Smooth muscle cell (in vitro differentiated cells): ENCODE results near the gene CARD19. TPM values are rescaled to one million over a fixed set of nuclear protein-coding genes. Genes with fewer than 3 reads are reported as not detected.
A peak's percentile ranks its signal among the peaks of the same experiment; 100 is the strongest.

Experiments
- DNase-seq: peaks from one replicate; lab custom pipeline; 2025; ENCODE audit not compliant: unreplicated experiment; lab: John Stamatoyannopoulos, UW
- H2AFZ ChIP-seq: fragments of 200-600 bp; sonication (generic); 2 replicates; pipeline ENCODE4 v1.6.0; 2016; ENCODE audit warnings: antibody characterized with exemption, low read depth, mild to moderate bottlenecking
- H3F3A ChIP-seq: fragments of 200-600 bp; sonication (generic); 2 replicates; pipeline ENCODE4 v1.6.0; 2017; ENCODE audit warnings: antibody characterized with exemption, low read depth
- H3K27ac ChIP-seq: fragments of 200-600 bp; sonication (generic); 2 replicates; pipeline ENCODE4 v1.5.1; 2016; ENCODE audit warnings: low read depth, mild to moderate bottlenecking
- H3K27me3 ChIP-seq: fragments of 200-600 bp; sonication (generic); 2 replicates; pipeline ENCODE4 v1.6.1; 2016; ENCODE audit warnings: low read depth, mild to moderate bottlenecking
- H3K36me3 ChIP-seq: fragments of 200-600 bp; sonication (generic); 2 replicates; pipeline ENCODE4 v1.5.1; 2016; ENCODE audit warnings: low read depth
- H3K4me1 ChIP-seq: fragments of 200-600 bp; sonication (generic); 2 replicates; pipeline ENCODE4 v1.5.1; 2016; ENCODE audit warnings: low read depth
- H3K4me2 ChIP-seq: fragments of 200-600 bp; sonication (generic); 2 replicates; pipeline ENCODE4 v1.6.0; 2016; ENCODE audit warnings: mild to moderate bottlenecking
- H3K4me3 ChIP-seq: fragments of 200-600 bp; sonication (generic); 2 replicates; pipeline ENCODE4 v1.5.1; 2016; ENCODE audit warnings: mild to moderate bottlenecking
- H3K79me2 ChIP-seq: fragments of 200-600 bp; sonication (generic); 2 replicates; pipeline ENCODE4 v1.6.0; 2016; ENCODE audit warnings: low read depth, mild to moderate bottlenecking
- H3K9ac ChIP-seq: fragments of 200-600 bp; sonication (generic); 2 replicates; pipeline ENCODE4 v1.6.0; 2016; ENCODE audit warnings: low read depth
- H3K9me3 ChIP-seq: fragments of 200-600 bp; sonication (generic); replicated peaks from 2 replicates; pipeline ENCODE4 v1.5.1; 2016; ENCODE audit warnings: low read depth
- H4K20me1 ChIP-seq: fragments of 200-600 bp; sonication (generic); 2 replicates; pipeline ENCODE4 v1.6.0; 2016; ENCODE audit warnings: low read depth
- CTCF ChIP-seq: fragments of 200-600 bp; sonication (generic); IDR thresholded peaks from 2 replicates; pipeline ENCODE4 v1.5.1; 2017; ENCODE audit warnings: borderline replicate concordance, mild to moderate bottlenecking, antibody characterized with exemption; ENCODE audit not compliant: insufficient read depth, poor library complexity, severe bottlenecking
- whole genome bisulfite sequencing: methylation state at CpG from one replicate; pipeline ENCODE4 v1.1.7; 2016; ENCODE audit warnings: low lambda C conversion rate; 5-methylcytosine and 5-hydroxymethylcytosine counted together
- polyA plus RNA-seq: library from polyadenylated mRNA; unstranded; fragments of >200 nt; fragmentation: Nextera tagmentation; extraction: Ambion mirVana; gene quantifications from 2 replicates; pipeline ENCODE4 v1.2.1, GENCODE V29; 2016
- total RNA-seq: library from RNA; depleted of rRNA; stranded (reverse); fragments of >200 nt; gene quantifications from 2 replicates; pipeline ENCODE4 v1.2.3, GENCODE V29; 2014

The CARD19 gene
- total and polyA plus RNA-seq, 2 experiments from 2014 or later, result 86.0 to 88.1 TPM

- Histone ChIP-seq H3K36me3 (no peaks in the 10 kb centered on the region), H2AFZ (no peak overlapping the region), H3F3A (peaks cover 13% of the 10 kb centered on the region), H3K79me2 (peaks cover 14% of the 10 kb centered on the region), H3K4me1 (peaks cover 4% of the 10 kb centered on the region), H3K9me3 (no peaks in the 10 kb centered on the region), H3K4me3 (no peak overlapping the region), H3K27ac (peak overlapping the region; percentile 15), H3K27me3 (no peaks in the 10 kb centered on the region), H3K9ac (no peak overlapping the region), H3K4me2 (no peak overlapping the region), H4K20me1 (peaks cover 6% of the 10 kb centered on the region)
- no peak for TF ChIP-seq CTCF
- no peak for DNase-seq
- WGBS, result 80% methylated on average over 11 of the region's 11 CpGs
Observed at GRCh38 chr9:93093127-93093876, 2.7 kb upstream of the CARD19 start.

GRCh38 chr9:93093877-93094657 is 1.9 kb upstream of the CARD19 start:
- Histone ChIP-seq H3K79me2 (peaks cover 16% of the 10 kb centered on the region), H3K27ac (peak overlapping the region; percentile 79), H4K20me1 (peaks cover 11% of the 10 kb centered on the region), H3F3A (peaks cover 15% of the 10 kb centered on the region), H3K27me3 (no peaks in the 10 kb centered on the region), H3K4me3 (no peak overlapping the region), H3K4me2 (no peak overlapping the region), H2AFZ (no peak overlapping the region), H3K4me1 (peaks cover 4% of the 10 kb centered on the region), H3K9me3 (no peaks in the 10 kb centered on the region), H3K9ac (no peak overlapping the region), H3K36me3 (no peaks in the 10 kb centered on the region)
- WGBS, result 78% methylated on average over 7 of the region's 7 CpGs
- no peak for DNase-seq
- TF ChIP-seq CTCF, result no peak

- H3K4me1 ChIP-seq, result peaks cover 4% of the 10 kb centered on the region
- no peak for DNase-seq
- peak overlapping the region; percentile 45 for H3K4me3 ChIP-seq
- no peaks in the 10 kb centered on the region for H3K9me3 ChIP-seq
- H4K20me1 ChIP-seq, result peaks cover 17% of the 10 kb centered on the region
- H3K27ac ChIP-seq, result peak overlapping the region; percentile 79
- peaks cover 22% of the 10 kb centered on the region for H3K79me2 ChIP-seq
- H2AFZ ChIP-seq, result no peak overlapping the region
- no peaks in the 10 kb centered on the region for H3K36me3 ChIP-seq
- no peak for TF ChIP-seq CTCF
- 81% methylated on average over 11 of the region's 11 CpGs for WGBS
- peaks cover 19% of the 10 kb centered on the region for H3F3A ChIP-seq
- no peaks in the 10 kb centered on the region for H3K27me3 ChIP-seq
- peak overlapping the region; percentile 74 for H3K9ac ChIP-seq
- peak overlapping the region; percentile 80 for H3K4me2 ChIP-seq
Observed at GRCh38 chr9:93094658-93095204, 1.3 kb upstream of the CARD19 start.
